Activated CD4-positive, CD25-positive, alpha-beta regulatory T cell treated with anti-CD3 and anti-CD28 coated beads, Interleukin-2, amount 50 U/mL, for 24 hours (primary cell): ENCODE data around the gene TRIM17.

Experiments used
- ATAC-seq, 2 donors: fragments of 150-1000 bp; cut with Tn5 transposase; one replicate each; pipeline ENCODE4 v1.10.0; 2021; ENCODE audit warnings: mild to moderate bottlenecking in 1 of 2, moderate library complexity in 1 of 2

Gene TRIM17

GRCh38 chr1:228415221-228415620 lies 1.4 kb downstream of the TRIM17 start:
- no peak for ATAC-seq

DNA sequence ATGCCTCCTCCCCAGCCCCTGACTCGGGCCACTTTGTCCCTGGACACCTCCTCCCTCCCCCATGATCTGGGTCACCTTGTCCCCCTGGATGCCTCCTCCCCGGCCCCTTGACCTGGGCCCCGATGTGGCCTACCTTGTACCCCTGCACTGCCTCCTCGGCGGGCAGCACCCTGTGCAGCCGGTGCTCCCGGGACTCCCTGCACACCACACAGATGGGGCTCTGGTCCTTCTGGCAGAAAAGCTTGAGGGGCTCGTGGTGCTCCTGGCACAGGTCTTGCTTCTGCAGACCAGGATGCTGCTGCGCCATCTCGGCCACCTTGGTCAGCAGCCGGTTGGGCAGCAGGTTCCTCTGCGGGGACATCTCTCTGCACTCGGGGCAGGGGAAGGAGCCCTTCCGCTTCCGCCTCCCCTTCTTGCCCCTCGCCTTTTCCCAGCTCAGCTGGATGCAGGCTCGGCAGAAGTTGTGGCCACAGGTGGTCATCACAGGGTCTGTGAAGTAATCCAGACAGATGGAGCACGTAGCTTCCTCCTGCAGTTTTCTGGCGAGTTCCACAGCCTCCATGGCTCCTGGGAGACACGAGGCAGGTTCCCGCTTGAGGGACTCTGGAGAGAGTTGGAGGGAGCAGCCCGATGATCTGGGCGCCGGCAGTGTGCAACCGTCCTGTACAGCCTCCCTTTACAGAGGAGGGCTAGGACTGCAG lies 2.0 kb downstream of the TRIM17 start:
- no peak for ATAC-seq

DNA sequence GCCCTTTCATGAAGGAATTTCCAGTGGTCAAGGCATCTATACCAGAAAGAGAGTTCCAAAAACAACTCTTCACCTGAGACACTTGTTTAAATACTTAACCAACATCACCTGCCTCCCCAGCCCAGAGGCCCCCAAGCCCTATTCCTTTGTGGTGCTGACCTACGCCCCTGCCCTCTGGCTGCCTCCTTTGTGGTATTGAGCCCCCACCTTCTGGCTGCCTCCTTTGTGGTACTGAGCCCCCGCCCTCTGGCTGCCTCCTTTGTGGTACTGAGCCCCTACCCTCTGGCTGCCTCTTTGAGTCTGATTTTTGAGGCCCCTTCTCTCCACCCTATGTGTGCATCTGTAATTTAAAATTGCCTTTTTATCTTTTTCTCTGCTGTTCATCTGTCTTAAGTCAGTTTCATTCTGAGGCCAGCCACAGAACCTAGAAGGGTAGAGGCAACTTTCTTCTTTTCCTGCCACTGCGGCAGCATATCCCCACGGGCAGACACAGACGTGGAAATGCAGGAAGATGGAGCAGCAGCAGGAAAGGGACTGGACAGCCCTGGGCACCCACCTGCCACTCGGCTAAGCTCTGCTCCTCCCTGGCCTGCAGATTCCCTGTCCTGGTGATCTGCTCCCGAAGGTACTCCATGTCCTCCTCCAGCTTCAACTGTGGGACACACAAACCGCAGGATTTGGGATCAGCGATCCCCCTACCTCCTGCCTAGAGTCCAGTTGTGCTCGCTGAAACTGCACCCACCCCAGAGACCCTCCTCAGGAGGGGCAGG lies 3.2 kb downstream of the TRIM17 start:
- no peak for ATAC-seq

GRCh38 chr1:228411548-228412430 lies 4.9 kb downstream of the TRIM17 start:
- no peak for ATAC-seq

DNA sequence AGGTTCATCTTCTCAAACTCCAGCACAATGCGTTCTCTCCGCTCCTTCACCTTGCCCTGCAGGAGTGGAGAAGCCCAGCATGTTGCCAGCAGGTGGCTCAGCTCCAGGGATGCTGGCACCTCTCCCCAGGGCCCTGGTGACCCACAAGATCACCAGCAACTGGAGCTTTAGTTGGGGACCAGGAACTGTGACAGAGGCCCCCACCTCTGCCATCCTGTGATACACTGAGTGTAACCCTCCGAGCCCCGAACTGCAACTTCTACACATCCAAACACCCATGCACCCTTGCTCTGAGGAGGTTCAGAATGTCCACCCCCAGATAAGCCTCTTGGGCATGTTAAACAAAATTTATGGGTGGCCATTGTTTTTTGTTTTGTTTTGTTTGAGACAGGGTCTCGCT lies 5.5 kb downstream of the TRIM17 start:
- ATAC-seq = no peak

GRCh38 chr1:228410671-228411070 lies 6.0 kb downstream of the TRIM17 start:
- no peak for ATAC-seq

GRCh38 chr1:228410015-228410414 lies 6.6 kb downstream of the TRIM17 start:
- no peak for ATAC-seq

- no peak for ATAC-seq
Measured at GRCh38 chr1:228408869-228409805, 7.5 kb downstream of the TRIM17 start.

GRCh38 chr1:228408041-228408868 lies 8.4 kb downstream of the TRIM17 start:
- ATAC-seq = no peak

GRCh38 chr1:228407106-228408040 lies 9.3 kb downstream of the TRIM17 start:
- peak in 1 of 2 donors; percentile 53 for ATAC-seq

GRCh38 chr1:228405979-228406228 lies 10.8 kb downstream of the TRIM17 start:
- ATAC-seq = no peak

DNA sequence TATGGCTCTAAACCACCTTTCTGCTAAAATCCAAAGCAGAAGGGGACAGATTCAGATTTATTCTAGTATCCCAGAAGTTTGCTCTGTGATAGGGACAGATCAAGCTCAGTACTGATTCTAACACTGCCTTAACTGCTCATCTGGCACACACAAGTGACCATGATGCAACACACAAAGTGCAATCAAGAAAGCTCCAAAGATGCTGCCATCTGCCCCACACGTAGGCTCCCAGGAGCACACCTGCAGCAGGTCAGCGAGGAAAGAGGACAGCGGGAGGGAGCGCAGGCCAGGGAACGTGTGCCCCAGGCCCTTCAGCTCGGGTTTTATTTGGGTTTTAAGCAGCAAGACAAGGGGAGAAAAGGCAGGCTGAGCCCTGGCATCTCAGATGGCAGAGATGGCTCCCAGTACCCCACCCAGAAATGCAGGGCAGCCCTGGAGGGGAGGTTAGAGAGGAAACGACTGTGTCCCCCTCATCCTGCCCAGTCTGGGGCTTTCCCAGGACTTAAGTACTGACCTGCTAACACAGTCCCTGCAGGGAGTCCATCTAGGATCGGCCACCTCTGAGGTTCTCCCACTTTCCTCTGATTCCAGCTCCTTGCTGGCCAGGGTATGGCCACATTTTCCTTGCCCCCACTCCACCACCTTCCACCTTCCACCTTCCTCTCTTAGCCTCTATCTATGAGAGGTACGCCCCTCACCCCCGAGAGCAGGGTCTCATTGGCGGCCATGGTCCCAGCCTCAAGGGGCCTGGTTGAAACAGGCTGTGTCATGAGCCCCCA lies 11.3 kb downstream of the TRIM17 start:
- ATAC-seq = no peak

- no peak for ATAC-seq
Measured at GRCh38 chr1:228404107-228404720, 12.4 kb downstream of the TRIM17 start.

GRCh38 chr1:228403231-228403631 lies 13.4 kb downstream of the TRIM17 start:
- no peak for ATAC-seq

GRCh38 chr1:228402641-228403025 lies 14.0 kb downstream of the TRIM17 start:
- ATAC-seq = no peak

GRCh38 chr1:228401782-228402640 lies 14.7 kb downstream of the TRIM17 start:
- ATAC-seq = no peak

DNA sequence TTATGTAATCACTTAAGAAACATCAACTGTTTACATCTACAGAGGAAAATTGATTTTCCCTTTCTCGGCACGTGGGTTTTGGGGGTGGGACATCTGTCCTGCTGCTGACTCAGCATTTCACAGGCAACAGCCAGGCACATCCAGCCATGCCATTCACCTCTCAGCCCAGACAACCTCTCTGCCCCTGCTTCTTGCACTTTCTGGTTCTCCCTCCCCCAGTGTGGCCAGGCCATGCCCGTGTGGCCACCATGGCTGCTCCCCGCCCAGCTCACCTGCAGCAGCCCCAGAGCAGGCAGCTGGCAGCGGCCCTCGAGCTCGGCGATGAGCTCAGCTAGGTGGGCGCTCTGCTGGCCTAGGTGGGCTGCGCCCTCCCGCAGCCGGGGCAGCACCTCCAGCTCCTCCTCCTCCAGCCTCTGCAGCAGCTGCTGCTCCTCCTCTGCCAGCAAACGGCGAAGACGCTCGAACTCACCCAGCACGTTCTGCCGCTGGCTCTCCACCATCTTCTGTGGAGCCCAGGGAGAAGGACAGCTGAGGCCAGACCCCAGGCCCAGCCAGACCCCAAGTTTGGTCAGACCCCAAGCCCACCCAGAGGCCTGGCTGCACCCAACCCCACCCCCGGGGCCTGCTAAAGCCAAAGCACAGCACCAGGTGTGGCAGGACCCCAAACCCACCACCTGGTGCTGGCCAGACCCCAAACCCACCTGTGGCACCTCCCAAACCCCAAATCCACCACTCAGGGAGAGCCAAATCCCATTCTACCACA lies 15.8 kb downstream of the TRIM17 start:
- no peak for ATAC-seq
